ENCODE results near the gene KLHL22. TPM values are rescaled to one million over a fixed set of nuclear protein-coding genes. Genes with fewer than 3 reads are reported as not detected.

The KLHL22 gene
- total RNA-seq, 4 donors from 2014 or later, result 19.9 to 35.5 (median 27.3) TPM

GRCh38 chr22:20438678-20439492 lies 56.7 kb downstream of the KLHL22 start:
- 73% methylated on average over 10 of the region's 13 CpGs for WGBS
- intact Hi-C loops (cut with DNase I), result loop anchor here (5.0 kb wide), 1 partner anchor 58 kb away; the partner anchor contains the start of gene KLHL22

GRCh38 chr22:20438427-20438677 lies 57.2 kb downstream of the KLHL22 start:
- Histone ChIP-seq H3K27me3 (peaks cover 0 to 15% (median 0%) of the 10 kb centered on the region in 4 donors), H3K27ac (replicated peaks in 1 of 4) (peak overlapping the region; percentile 73 to 89 (median 80)), H3K36me3 (peaks cover 0 to 24% (median 17%) of the 10 kb centered on the region in 4 donors), H3K4me1 (peaks cover 31 to 54% (median 42%) of the 10 kb centered on the region in 4 donors), H3K4me3 (peak overlapping the region; percentile 68 to 82 (median 72)), H3K9me3 (no peaks in the 10 kb centered on the region)
- intact Hi-C loops (cut with DNase I), result loop anchor here (5.0 kb wide), 1 partner anchor 59 kb away; the partner anchor contains the start of gene KLHL22
- 27% methylated on average over 6 of the region's 6 CpGs for WGBS
- no peak for DNase-seq (ENCODE audit: extremely low spot score)
- TF ChIP-seq EP300 (IDR thresholded peaks at IDR 0.05), result no peak
- no peak for TF ChIP-seq CTCF (IDR thresholded peaks at IDR 0.05)
- TF ChIP-seq POLR2A (IDR thresholded peaks at IDR 0.05; ENCODE audit: low read depth), result no peak
- no peak for TF ChIP-seq POLR2AphosphoS5 (IDR thresholded peaks at IDR 0.05)

More at GRCh38 chr22:20438678-20439492, 56.7 kb downstream of the KLHL22 start:
- DNase-seq (ENCODE audit: extremely low spot score), result no peak
- Histone ChIP-seq H3K9me3 (no peaks in the 10 kb centered on the region), H3K36me3 (peaks cover 2 to 29% (median 22%) of the 10 kb centered on the region in 4 donors), H3K27me3 (peaks cover 0 to 15% (median 0%) of the 10 kb centered on the region in 4 donors), H3K4me1 (peaks cover 31 to 54% (median 42%) of the 10 kb centered on the region in 4 donors), H3K4me3 (peak overlapping the region; percentile 68 to 82 (median 72)), H3K27ac (replicated peaks in 1 of 4) (peak overlapping the region; percentile 73 to 89 (median 80))
- TF ChIP-seq POLR2AphosphoS5 (IDR thresholded peaks at IDR 0.05) (no peak), POLR2A (IDR thresholded peaks at IDR 0.05; ENCODE audit: low read depth) (no peak), CTCF (IDR thresholded peaks at IDR 0.05) (peak in 1 of 3 experiments; percentile 27)

- H3K4me1 ChIP-seq, result peaks cover 31 to 54% (median 42%) of the 10 kb centered on the region in 4 donors
- WGBS, result under 1% methylated on average over 34 of the region's 95 CpGs
- peak within 1 kb of the TSS; percentile 68 to 82 (median 72) for H3K4me3 ChIP-seq
- peaks cover 0 to 21% (median 13%) of the 10 kb centered on the region in 4 donors for H3K36me3 ChIP-seq
- no peak for DNase-seq (ENCODE audit: extremely low spot score)
- TF ChIP-seq EP300 (IDR thresholded peaks at IDR 0.05) (no peak), POLR2AphosphoS5 (IDR thresholded peaks at IDR 0.05) (peak; percentile 18 to 37), CTCF (IDR thresholded peaks at IDR 0.05) (no peak), POLR2A (IDR thresholded peaks at IDR 0.05; ENCODE audit: low read depth) (no peak)
- H3K27ac ChIP-seq (replicated peaks in 1 of 4), result peak within 1 kb of the TSS; percentile 73 to 89 (median 80)
- intact Hi-C loops (cut with DNase I), result loop anchor here (5.0 kb wide), 1 partner anchor 59 kb away; the partner anchor contains the start of gene KLHL22
- H3K9me3 ChIP-seq, result no peaks in the 10 kb centered on the region
- H3K27me3 ChIP-seq, result peaks cover 0 to 15% (median 0%) of the 10 kb centered on the region in 4 donors
Measured at GRCh38 chr22:20437613-20438426, 57.8 kb downstream of the KLHL22 start, which contains the start of gene SCARF2. Gene SCARF2 (minus strand): TSS chr22:20437825. CDS start chr22:20437754, 71 bp downstream.

GRCh38 chr22:20436768-20437612 lies 58.6 kb downstream of the KLHL22 start:
- peaks cover 0 to 12% (median 4%) of the 10 kb centered on the region in 4 donors for H3K36me3 ChIP-seq
- peak overlapping the region; percentile 73 to 89 (median 80) for H3K27ac ChIP-seq (replicated peaks in 1 of 4)
- WGBS, result under 1% methylated on average over 32 of the region's 61 CpGs
- H3K4me1 ChIP-seq, result peaks cover 31 to 54% (median 42%) of the 10 kb centered on the region in 4 donors
- TF ChIP-seq POLR2AphosphoS5 (IDR thresholded peaks at IDR 0.05), result no peak
- TF ChIP-seq CTCF (IDR thresholded peaks at IDR 0.05), result no peak
- no peak for TF ChIP-seq POLR2A (IDR thresholded peaks at IDR 0.05; ENCODE audit: low read depth)
- no peak for TF ChIP-seq EP300 (IDR thresholded peaks at IDR 0.05)
- H3K4me3 ChIP-seq, result peak overlapping the region; percentile 68 to 82 (median 72)
- peaks cover 0 to 20% (median 0%) of the 10 kb centered on the region in 4 donors for H3K27me3 ChIP-seq
- intact Hi-C loops (cut with DNase I), result loop anchor here (5.0 kb wide), 1 partner anchor 60 kb away; the partner anchor contains the start of gene KLHL22
- no peak for DNase-seq (ENCODE audit: extremely low spot score)
- H3K9me3 ChIP-seq, result no peaks in the 10 kb centered on the region

All from esophagus muscularis mucosa (tissue), 4 donors.